Endothelial cell (in vitro differentiated cells): ENCODE results near the gene RFNG. TPM values are rescaled to one million over a fixed set of nuclear protein-coding genes. Genes with fewer than 3 reads are reported as not detected.

Experiments used
- DNase-seq: peaks from one replicate; pipeline ENCODE4 v3.0.0; 2021; ENCODE audit warnings: low spot score
- H3K27ac Mint-ChIP-seq: one replicate; pipeline ENCODE4 v1.8.0; 2021; ENCODE audit warnings: mixed read lengths, inconsistent platforms; ENCODE audit not compliant: unreplicated experiment
- H3K27me3 Mint-ChIP-seq: one replicate; pipeline ENCODE4 v1.8.0; 2021; ENCODE audit warnings: mild to moderate bottlenecking, moderate library complexity, mixed read lengths, inconsistent platforms; ENCODE audit not compliant: unreplicated experiment
- H3K36me3 Mint-ChIP-seq: one replicate; pipeline ENCODE4 v1.8.0; 2021; ENCODE audit warnings: mild to moderate bottlenecking, low read depth, mixed read lengths, inconsistent platforms; ENCODE audit not compliant: unreplicated experiment
- H3K4me1 Mint-ChIP-seq: one replicate; pipeline ENCODE4 v1.8.0; 2021; ENCODE audit warnings: mild to moderate bottlenecking, mixed read lengths, inconsistent platforms; ENCODE audit not compliant: unreplicated experiment
- H3K4me3 Mint-ChIP-seq: one replicate; pipeline ENCODE4 v1.8.0; 2021; ENCODE audit warnings: mild to moderate bottlenecking, mixed read lengths, inconsistent platforms; ENCODE audit not compliant: unreplicated experiment
- H3K9me3 Mint-ChIP-seq: one replicate; pipeline ENCODE4 v1.8.0; 2021; ENCODE audit warnings: mixed read lengths, inconsistent platforms; ENCODE audit not compliant: unreplicated experiment
- CTCF ChIP-seq: fragments of 200-600 bp; sonication (generic); IDR thresholded peaks from one replicate; pipeline ENCODE4 v1.5.0; 2021; ENCODE audit warnings: antibody characterized with exemption; ENCODE audit not compliant: unreplicated experiment
- total RNA-seq: library from RNA; stranded (reverse); fragmentation: NEBNext Ultra II Directional; extraction: Animal tissue kit (Norgen Biotek cat#: 25700); gene quantifications from one replicate; pipeline ENCODE4 v1.2.1, GENCODE V29; 2021; ENCODE audit not compliant: unreplicated experiment

Gene RFNG
- total RNA-seq, 1 donor from 2014 or later, result 19.7 TPM

- DNase-seq, result no peak
- TF ChIP-seq CTCF, result no peak
- H3K9me3 Mint-ChIP-seq, result no peaks in the 10 kb centered on the region
- no peaks in the 10 kb centered on the region for H3K4me1 Mint-ChIP-seq
- peaks cover 3% of the 10 kb centered on the region for H3K36me3 Mint-ChIP-seq
- no peak overlapping the region for H3K4me3 Mint-ChIP-seq
- no peak overlapping the region for H3K27ac Mint-ChIP-seq
- H3K27me3 Mint-ChIP-seq, result no peaks in the 10 kb centered on the region
Measured at GRCh38 chr17:82092094-82092586, 40.5 kb upstream of the RFNG start.

- no peak overlapping the region for H3K27ac Mint-ChIP-seq
Measured at GRCh38 chr17:82091264-82092066, 39.9 kb upstream of the RFNG start.

DNA sequence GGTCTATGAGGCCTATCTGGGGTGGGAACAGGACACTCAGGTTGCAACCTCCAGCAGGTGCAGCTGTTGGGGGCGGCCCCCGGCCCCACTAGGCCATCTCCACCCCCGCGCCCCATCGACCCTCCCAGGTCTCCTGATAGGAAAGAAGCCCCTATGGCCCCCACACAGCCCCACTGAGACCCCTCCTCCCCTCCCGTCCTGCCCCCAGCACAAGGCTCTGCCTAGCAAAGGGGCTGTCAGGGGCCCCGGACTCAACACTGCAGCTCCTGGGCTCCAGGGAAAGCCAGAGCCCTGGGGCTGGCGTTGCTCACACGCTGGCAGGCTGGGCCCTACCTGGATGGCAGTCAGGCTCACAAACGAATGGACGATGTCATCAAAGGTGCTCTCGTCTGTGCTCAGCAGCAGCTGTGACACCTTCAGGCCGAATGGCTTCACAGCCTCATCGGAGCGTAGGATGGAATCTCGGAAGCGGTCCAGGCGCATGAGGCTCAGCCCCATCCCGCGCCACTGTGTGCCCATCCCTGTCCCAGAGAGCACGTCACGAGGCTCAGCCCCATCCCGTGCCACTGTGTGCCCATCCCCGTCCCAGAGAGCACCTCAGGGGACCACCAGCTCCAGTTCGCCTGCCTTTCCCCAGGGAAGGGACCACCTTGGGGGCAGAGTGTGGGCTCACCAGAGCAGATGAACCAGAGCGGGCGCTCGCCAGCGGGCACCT lies 39.1 kb upstream of the RFNG start:
- peaks cover 3% of the 10 kb centered on the region for H3K36me3 Mint-ChIP-seq
- DNase-seq, result no peak
- H3K4me1 Mint-ChIP-seq, result no peaks in the 10 kb centered on the region
- H3K27ac Mint-ChIP-seq, result no peak overlapping the region
- no peak for TF ChIP-seq CTCF
- H3K9me3 Mint-ChIP-seq, result no peaks in the 10 kb centered on the region
- no peak overlapping the region for H3K4me3 Mint-ChIP-seq
- no peaks in the 10 kb centered on the region for H3K27me3 Mint-ChIP-seq

More at GRCh38 chr17:82091264-82092066, 39.9 kb upstream of the RFNG start:
- DNase-seq, result no peak
- Mint-ChIP-seq H3K27me3 (no peaks in the 10 kb centered on the region), H3K4me3 (no peak overlapping the region), H3K4me1 (no peaks in the 10 kb centered on the region), H3K36me3 (peaks cover 3% of the 10 kb centered on the region), H3K9me3 (no peaks in the 10 kb centered on the region)
- no peak for TF ChIP-seq CTCF

DNA sequence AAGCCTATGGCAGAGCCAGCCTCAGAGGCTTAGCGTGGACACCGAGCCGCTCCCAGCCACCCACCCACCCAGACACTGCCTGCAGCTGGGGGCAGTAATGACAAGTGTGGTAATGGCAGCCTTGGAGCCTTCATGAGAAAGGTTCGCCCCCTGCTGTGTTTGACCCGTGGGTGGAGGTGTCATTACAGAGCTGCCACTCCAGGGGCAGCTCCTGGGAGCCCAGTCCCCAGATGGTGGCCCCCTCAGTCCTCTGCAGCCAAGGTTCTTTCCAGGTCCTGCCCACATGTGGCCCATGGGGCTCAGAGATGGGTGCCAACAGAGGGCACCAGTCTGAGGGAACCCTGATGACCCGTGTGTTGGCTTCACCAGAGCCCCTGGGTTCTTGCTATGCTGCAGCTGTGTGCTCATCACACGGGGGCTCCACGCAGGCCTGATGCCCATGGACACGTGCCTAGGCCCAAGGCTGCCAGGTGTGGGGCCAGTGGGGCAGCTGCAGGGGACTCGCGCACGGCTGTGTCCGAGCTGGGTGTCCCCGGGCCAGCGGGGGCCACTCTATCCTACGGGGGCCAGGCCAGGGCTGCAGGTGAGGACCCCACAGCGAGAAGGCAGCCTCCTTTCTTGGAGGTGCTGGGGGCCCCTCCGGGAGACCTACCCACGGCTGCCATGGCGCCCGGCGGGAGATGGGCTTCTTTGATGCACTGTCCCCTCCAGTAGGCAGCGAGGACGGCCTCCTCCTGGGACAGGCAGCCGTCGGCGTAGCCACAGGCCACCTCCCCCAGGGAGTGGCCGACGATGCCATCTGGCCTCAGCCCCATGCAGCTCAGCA lies 38.3 kb upstream of the RFNG start:
- Mint-ChIP-seq H3K9me3 (no peaks in the 10 kb centered on the region), H3K4me3 (no peak overlapping the region), H3K4me1 (no peaks in the 10 kb centered on the region), H3K27me3 (no peaks in the 10 kb centered on the region), H3K36me3 (peaks cover 3% of the 10 kb centered on the region), H3K27ac (no peak overlapping the region)
- DNase-seq, result no peak
- no peak for TF ChIP-seq CTCF
